ENCODE results near the gene ARID1B.

ARID1B gene

GRCh38 chr6:157171801-157172200 lies 394.6 kb downstream of the ARID1B start:
- DNase-seq, result no peak

DNA sequence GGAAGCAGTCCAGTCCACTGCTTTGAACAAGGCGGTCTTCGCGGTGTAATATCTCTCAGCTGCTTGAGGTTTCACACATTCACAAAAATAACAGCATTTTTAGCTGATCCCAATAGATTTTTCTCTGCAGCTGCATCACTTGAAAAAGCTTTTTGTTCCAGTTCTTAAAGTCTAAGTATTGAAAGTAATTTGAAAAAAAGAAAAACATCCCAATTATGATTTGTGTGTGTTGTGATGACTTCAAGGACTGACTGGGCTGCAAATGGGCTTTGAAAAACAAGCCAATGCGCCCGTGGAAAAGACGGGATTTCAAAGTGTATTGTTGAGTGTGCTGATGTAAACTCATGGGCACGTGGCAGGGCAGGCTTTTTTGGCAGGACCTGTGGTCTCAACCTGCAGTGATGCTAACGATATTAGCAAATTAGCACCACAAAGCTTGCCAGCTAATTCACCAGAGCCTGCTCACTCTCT lies 395.1 kb downstream of the ARID1B start:
- DNase-seq, result no peak

- no peak for DNase-seq
Measured at GRCh38 chr6:157172830-157173536, 395.8 kb downstream of the ARID1B start.

- DNase-seq, result no peak
Measured at GRCh38 chr6:157173776-157174175, 396.6 kb downstream of the ARID1B start.

DNA sequence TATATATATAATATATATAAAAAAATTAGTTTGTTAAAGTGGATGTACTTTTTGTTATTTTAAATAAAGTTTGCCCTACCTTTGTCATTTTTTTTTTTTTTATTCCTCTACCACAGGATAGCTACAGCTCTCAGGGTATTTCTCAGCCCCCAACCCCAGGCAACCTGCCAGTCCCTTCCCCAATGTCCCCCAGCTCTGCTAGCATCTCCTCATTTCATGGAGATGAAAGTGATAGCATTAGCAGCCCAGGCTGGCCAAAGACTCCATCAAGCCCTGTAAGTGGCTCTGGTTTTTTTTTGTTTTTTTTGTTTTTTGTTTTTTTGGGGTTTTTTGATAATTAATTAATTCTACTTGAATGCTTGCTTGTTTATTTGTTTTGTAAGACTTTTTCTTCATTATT lies 397.6 kb downstream of the ARID1B start:
- no peak for DNase-seq

DNA sequence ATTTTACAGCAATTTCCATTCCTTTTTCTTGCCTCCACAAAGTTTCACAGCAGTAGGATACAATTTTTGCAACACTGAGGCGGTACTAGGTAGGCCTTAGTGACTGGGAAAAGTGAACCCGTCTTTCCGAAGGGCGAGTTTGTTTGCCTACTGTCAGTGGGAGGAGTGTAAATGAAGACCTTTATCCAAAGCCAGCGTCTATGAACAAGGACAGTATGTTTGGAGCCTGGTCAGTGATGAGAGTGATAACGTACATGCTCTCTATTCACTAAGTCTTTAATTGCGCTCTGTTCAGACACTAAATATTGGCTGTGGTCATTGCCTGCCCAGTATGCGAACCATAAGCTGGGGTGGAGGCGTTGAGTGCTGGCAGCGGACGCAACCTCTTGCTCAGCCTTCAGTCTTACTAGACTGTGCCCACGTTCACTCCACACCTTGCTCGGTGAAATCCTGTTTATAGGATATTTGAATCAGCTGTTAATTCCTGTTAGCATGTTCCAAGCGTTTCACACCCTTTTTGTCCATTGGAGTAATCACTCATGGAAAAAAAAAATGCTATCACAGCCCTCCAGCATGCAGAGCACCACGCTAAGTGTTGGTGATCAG lies 400.7 kb downstream of the ARID1B start:
- DNase-seq, result no peak

GRCh38 chr6:157181649-157182048 lies 404.5 kb downstream of the ARID1B start:
- no peak for DNase-seq

DNA sequence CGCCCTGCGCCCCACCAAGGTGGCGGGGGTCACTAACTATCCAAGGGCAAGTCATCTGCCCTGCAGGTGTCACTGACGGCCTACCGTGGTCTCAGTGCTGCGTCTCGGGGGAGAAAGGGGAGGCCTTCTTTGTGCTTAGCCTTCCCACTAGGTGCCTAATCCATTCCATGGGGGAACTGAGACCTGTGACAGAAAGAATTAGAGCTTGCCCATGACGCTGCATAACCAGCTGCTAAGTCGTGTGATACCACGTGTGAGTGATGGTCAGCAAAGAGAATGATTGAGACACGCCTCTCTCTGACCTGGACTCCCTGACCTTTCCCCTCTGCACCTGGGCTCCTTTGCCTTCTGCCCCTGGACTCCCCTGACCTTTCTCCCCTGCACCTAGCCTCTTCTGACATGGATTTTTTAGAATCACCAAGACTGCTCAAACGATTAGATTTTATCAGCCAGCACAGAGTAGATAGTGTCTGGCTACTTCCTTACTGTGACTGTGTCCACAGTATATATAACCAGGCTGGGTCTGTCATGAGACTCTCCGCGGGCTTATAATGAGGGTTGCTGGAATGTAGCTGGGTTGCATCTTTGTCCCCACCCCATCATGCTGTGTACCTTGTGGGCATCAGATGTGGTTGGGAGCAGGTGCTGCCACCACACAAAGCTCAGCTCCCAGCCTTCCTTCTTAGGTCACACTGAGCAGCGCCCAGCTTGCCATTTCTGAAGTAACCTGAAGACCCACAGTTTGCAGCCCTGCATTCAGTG lies 405.5 kb downstream of the ARID1B start:
- DNase-seq, result no peak

DNA sequence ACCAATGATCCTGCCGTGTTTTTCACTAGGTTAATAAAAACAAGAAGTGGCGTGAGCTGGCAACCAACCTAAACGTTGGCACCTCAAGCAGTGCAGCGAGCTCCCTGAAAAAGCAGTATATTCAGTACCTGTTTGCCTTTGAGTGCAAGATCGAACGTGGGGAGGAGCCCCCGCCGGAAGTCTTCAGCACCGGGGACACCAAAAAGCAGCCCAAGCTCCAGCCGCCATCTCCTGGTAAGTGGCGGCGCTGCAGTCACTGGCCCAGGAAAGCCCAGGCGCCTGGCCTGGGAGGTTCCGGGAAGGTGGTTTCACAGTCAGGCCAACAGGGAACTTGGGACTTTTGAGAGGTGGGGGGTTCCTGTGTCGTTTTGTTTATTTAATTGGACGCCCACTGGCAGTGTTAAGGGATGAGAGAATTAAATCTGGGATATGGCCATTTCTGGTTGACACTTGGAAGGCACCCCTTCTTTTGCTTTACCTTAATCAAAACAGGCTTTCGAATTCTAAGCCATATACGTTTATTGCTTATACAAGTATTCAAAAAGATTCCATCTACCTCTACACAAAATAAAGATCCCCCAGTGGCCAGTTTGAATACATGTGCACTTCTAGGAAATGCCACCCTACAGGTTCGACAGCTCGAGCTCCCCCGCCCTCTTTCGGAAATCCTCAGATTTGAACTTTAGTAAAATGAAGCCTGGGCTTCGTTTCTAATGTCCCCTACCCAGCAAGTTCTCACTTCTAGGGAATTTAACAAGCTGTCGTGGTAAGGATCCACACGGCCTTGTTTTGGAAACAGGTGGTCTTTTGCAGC lies 407.2 kb downstream of the ARID1B start:
- no peak for DNase-seq

DNA sequence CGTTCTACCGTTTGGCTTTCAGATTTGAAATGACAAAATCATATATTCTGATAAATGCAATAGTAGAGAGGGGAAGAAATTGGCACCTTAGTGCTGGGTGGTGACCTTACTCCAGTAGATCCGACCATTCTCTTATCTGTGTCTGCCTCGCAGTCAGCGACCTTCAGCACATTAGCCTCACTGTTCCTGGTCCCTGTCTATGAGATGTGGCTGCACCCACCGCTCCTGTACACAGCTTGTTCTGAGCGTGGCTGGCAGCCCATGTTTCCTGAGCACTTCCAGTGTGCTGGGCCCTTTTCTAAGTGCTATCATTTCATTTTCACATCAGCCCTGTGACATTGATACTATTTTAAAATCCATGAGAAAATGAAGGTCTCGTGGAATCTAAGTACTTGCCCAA lies 408.0 kb downstream of the ARID1B start:
- DNase-seq, result no peak

GRCh38 chr6:157185986-157186385 lies 408.8 kb downstream of the ARID1B start:
- no peak for DNase-seq

- DNase-seq, result no peak
Measured at GRCh38 chr6:157186785-157187181, 409.6 kb downstream of the ARID1B start.

DNA sequence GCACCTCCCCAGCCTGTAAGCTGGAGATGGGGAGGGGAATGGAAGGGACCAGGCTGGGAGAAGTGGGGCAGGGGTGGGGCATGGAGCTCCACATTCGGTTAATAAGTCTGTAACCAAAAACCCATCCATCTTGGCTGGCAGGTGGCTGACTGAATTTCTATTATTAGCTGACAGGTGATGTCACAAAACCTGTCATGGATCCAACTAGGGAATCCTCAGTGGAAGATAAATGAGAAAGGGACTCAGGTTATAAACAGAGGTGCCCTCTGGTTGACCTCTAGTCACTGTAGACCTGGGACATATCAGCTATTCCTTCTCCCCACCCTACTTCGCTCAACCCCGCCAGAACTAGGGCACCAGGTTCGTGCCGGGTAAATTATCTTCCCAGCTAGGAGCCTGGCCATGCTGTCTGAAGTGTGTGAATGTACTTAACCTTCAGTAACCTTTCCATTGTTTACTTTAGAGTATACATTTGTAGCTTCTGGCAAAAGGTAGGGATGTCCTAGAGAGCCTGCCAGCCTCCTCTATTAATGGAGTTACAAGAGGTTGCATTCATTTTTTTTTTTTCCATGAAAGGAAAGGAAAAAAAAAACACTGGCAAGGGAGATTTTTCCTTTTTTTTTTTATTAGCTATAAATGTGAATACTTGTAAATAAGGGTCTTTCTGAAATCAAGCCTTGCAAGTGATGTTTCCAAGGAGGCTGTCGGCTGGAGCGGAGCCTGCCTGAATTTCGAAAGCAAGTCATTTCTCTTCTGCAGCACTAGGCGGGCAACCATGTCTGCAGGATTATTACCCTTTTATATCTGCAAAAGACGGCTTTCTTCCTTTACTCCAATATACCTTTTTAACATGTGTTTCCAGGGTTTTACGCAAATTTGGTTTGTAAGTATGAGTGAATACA lies 410.3 kb downstream of the ARID1B start:
- DNase-seq, result no peak

- DNase-seq, result no peak
Measured at GRCh38 chr6:157188213-157188612, 411.0 kb downstream of the ARID1B start.

GRCh38 chr6:157193443-157193996 lies 416.3 kb downstream of the ARID1B start:
- DNase-seq, result no peak

DNA sequence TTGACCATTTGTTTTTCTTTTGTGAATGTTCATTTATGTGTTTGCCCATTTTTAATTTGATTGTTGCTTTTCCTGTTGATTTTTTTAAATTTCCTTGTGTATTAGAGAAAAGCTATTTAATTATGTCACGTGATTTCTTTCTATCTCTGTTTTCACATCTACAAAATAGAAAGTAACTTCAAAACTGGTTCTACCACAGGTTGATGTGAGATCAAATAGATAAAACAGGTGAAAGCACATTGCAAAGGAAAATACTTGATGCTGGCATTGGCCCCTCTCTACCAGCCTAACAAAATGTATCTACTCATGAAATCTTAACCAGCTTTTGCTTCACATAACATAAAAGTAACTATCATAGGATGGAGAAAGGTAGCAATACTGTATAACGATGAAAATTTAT lies 416.9 kb downstream of the ARID1B start:
- DNase-seq, result no peak

DNA sequence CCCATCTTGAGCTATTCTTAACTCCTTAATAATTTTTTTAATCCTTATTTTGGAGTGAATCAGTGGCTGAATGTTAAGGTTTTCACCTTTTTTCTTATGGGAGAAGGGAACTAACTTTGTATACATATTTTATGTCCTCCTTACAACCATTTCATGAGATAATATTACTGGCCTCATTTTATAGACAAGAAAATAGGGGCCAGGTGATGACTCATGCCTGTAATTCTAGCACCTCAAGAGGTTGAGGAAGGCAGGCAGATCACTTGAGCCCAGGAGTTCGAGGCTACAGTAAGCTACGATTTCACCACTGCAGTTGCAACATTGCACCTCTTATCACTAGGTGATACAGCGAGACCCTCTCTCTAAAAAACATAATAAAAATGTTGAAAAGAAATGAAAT lies 417.5 kb downstream of the ARID1B start:
- no peak for DNase-seq

GRCh38 chr6:157196391-157196790 lies 419.2 kb downstream of the ARID1B start:
- DNase-seq, result no peak

- DNase-seq, result no peak
Measured at GRCh38 chr6:157198425-157199279, 421.5 kb downstream of the ARID1B start.

DNA sequence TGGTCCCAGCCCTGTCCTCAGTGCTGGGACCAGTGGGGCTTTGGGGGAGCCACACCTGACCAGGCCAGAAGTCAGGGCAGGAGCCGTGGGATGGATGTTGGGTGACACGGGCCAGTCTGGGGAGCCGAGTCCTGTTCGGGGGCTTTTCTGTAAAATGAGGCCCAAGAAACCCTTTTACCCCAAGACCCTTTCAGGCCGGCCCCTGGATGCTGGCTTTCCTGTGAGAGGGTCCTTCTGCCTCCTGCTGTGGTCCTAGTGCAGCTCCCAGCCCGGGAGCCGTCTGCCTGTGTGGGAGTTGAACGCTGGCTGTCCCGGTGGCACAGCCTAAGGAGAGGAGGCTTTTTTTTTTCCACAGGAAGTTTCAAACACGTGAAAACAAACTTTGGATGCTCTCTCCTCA lies 422.9 kb downstream of the ARID1B start:
- DNase-seq, result no peak

DNA sequence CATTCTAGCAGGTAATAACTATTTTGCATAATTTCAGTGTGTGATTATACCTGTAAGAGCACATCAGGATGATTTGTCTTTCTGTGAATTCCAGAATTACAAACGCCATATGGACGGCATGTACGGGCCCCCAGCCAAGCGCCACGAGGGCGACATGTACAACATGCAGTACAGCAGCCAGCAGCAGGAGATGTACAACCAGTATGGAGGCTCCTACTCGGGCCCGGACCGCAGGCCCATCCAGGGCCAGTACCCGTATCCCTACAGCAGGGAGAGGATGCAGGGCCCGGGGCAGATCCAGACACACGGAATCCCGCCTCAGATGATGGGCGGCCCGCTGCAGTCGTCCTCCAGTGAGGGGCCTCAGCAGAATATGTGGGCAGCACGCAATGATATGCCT lies 423.4 kb downstream of the ARID1B start:
- no peak for DNase-seq
